Activated naive CD8-positive, alpha-beta T cell treated with anti-CD3 and anti-CD28 coated beads for 36 hours (primary cell): ENCODE measurements around the gene MAPK9. TPM values are rescaled to one million over a fixed set of nuclear protein-coding genes. Genes with fewer than 3 reads are reported as not detected.

Experiments used
- DNase-seq: peaks from one replicate; pipeline ENCODE4 v3.0.0; 2021
- H3K27ac Mint-ChIP-seq: one replicate; pipeline ENCODE4 v1.8.0; 2022; ENCODE audit warnings: mild to moderate bottlenecking, moderate library complexity, mixed read lengths
- H3K27me3 Mint-ChIP-seq: one replicate; pipeline ENCODE4 v1.8.0; 2022; ENCODE audit warnings: mild to moderate bottlenecking, mixed read lengths
- H3K36me3 Mint-ChIP-seq: one replicate; pipeline ENCODE4 v1.8.0; 2021; ENCODE audit warnings: mild to moderate bottlenecking, mixed read lengths
- H3K4me1 Mint-ChIP-seq: one replicate; pipeline ENCODE4 v1.8.0; 2021; ENCODE audit warnings: mixed read lengths
- H3K4me3 Mint-ChIP-seq: one replicate; pipeline ENCODE4 v1.8.0; 2022; ENCODE audit warnings: mild to moderate bottlenecking, moderate library complexity, mixed read lengths
- H3K9me3 Mint-ChIP-seq: one replicate; pipeline ENCODE4 v1.8.0; 2022; ENCODE audit warnings: mixed read lengths
- total RNA-seq, 2 experiments: library from RNA; stranded (reverse); gene quantifications; one replicate each; pipeline ENCODE4 v1.2.3, GENCODE V29; 2021

The MAPK9 gene
- total RNA-seq, 2 experiments from 2014 or later = 39.5 to 39.7 TPM

- Mint-ChIP-seq H3K27ac (no peak overlapping the region), H3K27me3 (peaks cover 29% of the 10 kb centered on the region), H3K4me1 (no peaks in the 10 kb centered on the region), H3K36me3 (no peaks in the 10 kb centered on the region), H3K4me3 (no peak overlapping the region), H3K9me3 (no peaks in the 10 kb centered on the region)
- no peak for DNase-seq
Measured at GRCh38 chr5:180330810-180331646, 39.1 kb upstream of the MAPK9 start.

- Mint-ChIP-seq H3K27ac (no peak overlapping the region), H3K27me3 (peaks cover 29% of the 10 kb centered on the region), H3K4me1 (no peaks in the 10 kb centered on the region), H3K9me3 (no peaks in the 10 kb centered on the region), H3K4me3 (no peak overlapping the region), H3K36me3 (no peaks in the 10 kb centered on the region)
- no peak for DNase-seq
Measured at GRCh38 chr5:180330270-180330648, 38.4 kb upstream of the MAPK9 start.

DNA sequence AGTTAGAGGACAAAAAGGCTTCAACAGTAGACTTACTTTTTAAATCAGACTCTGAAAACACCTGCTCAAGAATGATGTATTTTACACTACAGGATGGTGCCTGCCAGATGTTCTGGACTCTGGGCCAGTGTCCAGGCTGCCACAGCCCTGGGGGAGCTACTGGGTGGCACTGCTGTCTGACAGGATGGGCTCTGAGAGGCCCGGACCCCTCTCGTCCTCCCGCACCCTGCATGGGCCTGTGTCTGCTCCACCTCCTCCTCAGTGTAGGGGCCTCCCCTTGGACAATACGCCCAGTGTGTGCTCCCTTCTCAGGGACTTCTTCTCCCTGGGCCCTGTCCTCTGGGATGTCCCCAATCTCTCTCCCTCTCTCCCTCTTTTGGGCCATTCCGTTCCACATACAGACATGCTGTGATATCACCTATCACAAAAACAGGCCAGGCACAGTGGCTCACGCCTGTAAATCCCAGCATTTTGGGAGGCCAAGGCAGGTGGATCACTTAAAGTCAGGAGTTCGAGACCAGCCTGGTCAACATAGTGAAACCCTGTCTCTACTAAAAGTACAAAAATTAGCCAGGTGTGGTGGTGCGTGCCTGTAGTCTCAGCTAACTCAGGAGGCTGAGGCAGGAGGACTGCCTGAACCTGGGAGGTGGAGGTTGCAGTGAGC lies 37.9 kb upstream of the MAPK9 start:
- Mint-ChIP-seq H3K4me1 (no peaks in the 10 kb centered on the region), H3K9me3 (no peaks in the 10 kb centered on the region), H3K27ac (no peak overlapping the region)

DNA sequence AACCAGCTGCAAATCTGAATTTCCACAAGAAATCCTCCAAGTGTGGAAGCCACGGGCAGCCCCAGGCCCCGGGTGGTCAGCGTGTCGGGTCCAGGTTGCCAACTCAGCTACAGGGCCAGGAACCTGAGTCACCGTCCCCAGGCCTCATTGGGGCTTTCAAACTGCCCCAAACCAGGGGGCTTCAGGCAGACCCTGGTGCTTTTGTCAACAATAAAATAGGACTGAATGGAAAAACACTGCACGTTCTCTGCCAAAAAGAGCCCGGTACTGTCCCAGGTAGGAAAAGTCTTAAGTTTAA lies 37.2 kb upstream of the MAPK9 start:
- no peaks in the 10 kb centered on the region for H3K9me3 Mint-ChIP-seq
- H3K36me3 Mint-ChIP-seq = no peaks in the 10 kb centered on the region
- no peak overlapping the region for H3K4me3 Mint-ChIP-seq
- H3K27ac Mint-ChIP-seq = no peak overlapping the region
- no peak for DNase-seq
- H3K4me1 Mint-ChIP-seq = no peaks in the 10 kb centered on the region
- H3K27me3 Mint-ChIP-seq = peaks cover 26% of the 10 kb centered on the region

More for the DNA sequence above, 37.9 kb upstream of the MAPK9 start:
- no peak for DNase-seq
- H3K4me3 Mint-ChIP-seq = no peak overlapping the region
- no peaks in the 10 kb centered on the region for H3K36me3 Mint-ChIP-seq
- H3K27me3 Mint-ChIP-seq = peaks cover 29% of the 10 kb centered on the region

GRCh38 chr5:180328296-180329137 lies 36.6 kb upstream of the MAPK9 start:
- H3K4me1 Mint-ChIP-seq = no peaks in the 10 kb centered on the region
- H3K27me3 Mint-ChIP-seq = peaks cover 20% of the 10 kb centered on the region
- no peaks in the 10 kb centered on the region for H3K9me3 Mint-ChIP-seq
- H3K4me3 Mint-ChIP-seq = no peak overlapping the region
- DNase-seq = peak; percentile 77
- no peak overlapping the region for H3K27ac Mint-ChIP-seq
- no peaks in the 10 kb centered on the region for H3K36me3 Mint-ChIP-seq

- H3K27me3 Mint-ChIP-seq = peaks cover 9% of the 10 kb centered on the region
- no peaks in the 10 kb centered on the region for H3K36me3 Mint-ChIP-seq
- H3K9me3 Mint-ChIP-seq = no peaks in the 10 kb centered on the region
- no peaks in the 10 kb centered on the region for H3K4me1 Mint-ChIP-seq
- no peak overlapping the region for H3K27ac Mint-ChIP-seq
- no peak overlapping the region for H3K4me3 Mint-ChIP-seq
- DNase-seq = no peak
Measured at GRCh38 chr5:180326989-180327565, 35.2 kb upstream of the MAPK9 start.

DNA sequence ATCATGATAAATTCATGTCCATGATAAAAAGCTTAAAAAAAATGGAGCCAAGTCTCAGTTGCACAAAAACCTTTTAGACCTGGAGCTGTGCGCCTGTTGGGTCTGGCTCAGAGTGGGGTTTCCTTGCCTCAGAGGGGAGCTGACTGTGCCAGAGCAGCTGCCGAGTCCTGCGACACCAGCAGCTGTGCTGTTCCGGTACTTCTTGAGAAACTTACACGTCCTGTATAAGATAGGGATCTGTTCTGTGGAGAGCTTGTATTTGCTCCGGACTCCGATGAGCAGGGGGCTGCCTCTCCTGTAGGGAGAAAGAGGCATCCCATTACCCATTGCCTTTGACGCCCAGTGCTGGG lies 32.7 kb upstream of the MAPK9 start:
- no peak for DNase-seq
- Mint-ChIP-seq H3K27me3 (no peaks in the 10 kb centered on the region), H3K4me3 (no peak overlapping the region), H3K9me3 (no peaks in the 10 kb centered on the region), H3K4me1 (no peaks in the 10 kb centered on the region), H3K27ac (no peak overlapping the region), H3K36me3 (no peaks in the 10 kb centered on the region)

- H3K4me3 Mint-ChIP-seq = no peak overlapping the region
- H3K27ac Mint-ChIP-seq = no peak overlapping the region
- H3K27me3 Mint-ChIP-seq = no peaks in the 10 kb centered on the region
- DNase-seq = no peak
- no peaks in the 10 kb centered on the region for H3K36me3 Mint-ChIP-seq
- no peaks in the 10 kb centered on the region for H3K9me3 Mint-ChIP-seq
- H3K4me1 Mint-ChIP-seq = no peaks in the 10 kb centered on the region
Measured at GRCh38 chr5:180323941-180324600, 32.2 kb upstream of the MAPK9 start.

- no peaks in the 10 kb centered on the region for H3K9me3 Mint-ChIP-seq
- no peak overlapping the region for H3K27ac Mint-ChIP-seq
- no peaks in the 10 kb centered on the region for H3K36me3 Mint-ChIP-seq
- H3K4me1 Mint-ChIP-seq = no peaks in the 10 kb centered on the region
- no peak for DNase-seq
- no peak overlapping the region for H3K4me3 Mint-ChIP-seq
- no peaks in the 10 kb centered on the region for H3K27me3 Mint-ChIP-seq
Measured at GRCh38 chr5:180323160-180323559, 31.3 kb upstream of the MAPK9 start.

- H3K27me3 Mint-ChIP-seq = no peaks in the 10 kb centered on the region
- no peak overlapping the region for H3K4me3 Mint-ChIP-seq
- H3K27ac Mint-ChIP-seq = no peak overlapping the region
- no peaks in the 10 kb centered on the region for H3K36me3 Mint-ChIP-seq
- DNase-seq = no peak
- H3K9me3 Mint-ChIP-seq = no peaks in the 10 kb centered on the region
- H3K4me1 Mint-ChIP-seq = no peaks in the 10 kb centered on the region
Measured at GRCh38 chr5:180318456-180319089, 26.7 kb upstream of the MAPK9 start.

DNA sequence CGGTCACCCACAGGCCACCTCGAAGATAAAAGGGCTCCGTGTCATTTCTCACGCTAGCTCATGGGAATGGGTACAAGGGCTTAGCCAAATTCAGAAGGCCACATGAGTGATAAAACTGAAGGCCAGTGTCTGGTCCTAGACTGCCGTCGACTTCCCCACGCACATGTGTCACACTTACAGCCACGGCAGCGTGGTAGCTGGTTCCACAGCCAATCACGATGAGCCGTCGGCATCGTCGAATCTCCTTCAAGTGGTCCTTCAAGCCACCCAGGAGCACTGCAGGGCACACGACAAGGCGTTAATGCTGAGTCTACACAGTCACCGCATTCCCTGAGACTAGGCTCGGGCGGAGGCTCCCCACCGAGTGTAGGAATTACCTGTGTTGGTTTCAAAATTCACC lies 24.7 kb upstream of the MAPK9 start:
- Mint-ChIP-seq H3K4me1 (no peaks in the 10 kb centered on the region), H3K4me3 (no peak overlapping the region), H3K27me3 (no peaks in the 10 kb centered on the region), H3K36me3 (no peaks in the 10 kb centered on the region), H3K27ac (no peak overlapping the region), H3K9me3 (no peaks in the 10 kb centered on the region)
- DNase-seq = no peak

DNA sequence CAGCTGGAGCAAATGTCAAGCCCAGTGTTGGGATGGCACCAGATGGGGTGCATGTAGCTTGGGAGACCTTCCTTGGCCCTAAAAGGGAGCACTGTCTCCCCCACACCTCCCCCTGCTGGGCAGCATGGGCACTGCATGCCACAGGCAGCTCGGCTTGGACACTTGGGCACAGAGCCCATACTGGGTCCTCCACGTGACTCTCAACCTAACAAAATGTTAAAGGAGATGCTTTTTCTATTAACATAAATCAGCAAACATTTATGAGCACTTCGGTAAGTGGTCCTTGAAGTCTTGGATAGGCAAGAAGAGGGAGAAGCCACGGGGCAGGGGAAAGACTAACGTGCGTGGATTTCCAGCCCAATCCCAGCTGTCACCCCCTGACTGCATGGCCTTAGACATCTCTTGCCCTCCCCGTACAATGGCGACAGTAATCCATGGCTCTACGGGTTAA lies 23.9 kb upstream of the MAPK9 start:
- no peak overlapping the region for H3K27ac Mint-ChIP-seq
- H3K4me3 Mint-ChIP-seq = no peak overlapping the region
- no peaks in the 10 kb centered on the region for H3K36me3 Mint-ChIP-seq
- H3K9me3 Mint-ChIP-seq = no peaks in the 10 kb centered on the region
- peak; percentile 73 for DNase-seq
- no peaks in the 10 kb centered on the region for H3K4me1 Mint-ChIP-seq
- H3K27me3 Mint-ChIP-seq = no peaks in the 10 kb centered on the region

DNA sequence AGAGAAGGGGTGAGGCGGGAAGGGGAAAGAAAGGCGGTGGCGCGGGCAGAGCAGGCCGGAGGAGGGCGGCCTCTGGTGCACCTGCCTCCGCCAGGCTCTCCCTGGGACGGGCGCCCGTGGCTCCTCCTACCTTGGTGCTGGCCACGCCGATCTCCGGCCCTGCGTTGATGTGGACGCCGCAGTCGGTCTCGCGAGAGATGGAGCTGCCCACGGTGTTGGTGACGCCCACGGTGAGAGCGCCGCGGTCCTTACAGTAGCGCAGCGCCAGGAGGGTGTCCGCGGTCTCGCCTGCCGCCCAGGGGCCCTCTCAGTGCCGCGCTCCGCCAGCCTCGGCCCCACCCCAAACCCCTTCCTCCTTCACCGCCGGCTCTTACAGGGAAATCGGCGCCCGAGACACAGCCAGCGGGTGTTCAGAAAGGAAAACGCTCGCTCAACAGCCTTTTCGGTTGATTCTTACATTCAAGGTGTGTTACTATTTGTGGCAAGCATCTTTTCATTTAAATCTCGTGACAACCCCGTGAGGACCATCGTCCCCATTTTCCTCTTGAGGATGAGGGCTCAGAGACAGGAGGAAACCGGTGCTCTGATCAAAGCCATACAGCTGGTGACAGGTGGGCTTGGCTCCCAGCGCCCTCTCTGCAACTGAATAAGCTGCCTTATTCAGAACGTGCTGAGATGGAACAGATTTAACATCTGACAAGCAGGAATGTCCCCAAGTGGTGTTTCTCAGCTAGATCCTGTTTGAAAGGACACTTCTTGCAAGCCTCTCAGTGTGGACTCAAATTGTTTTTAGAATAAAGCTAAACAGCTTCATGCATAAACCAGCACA lies 22.0 kb upstream of the MAPK9 start:
- Mint-ChIP-seq H3K36me3 (no peaks in the 10 kb centered on the region), H3K27ac (no peak overlapping the region), H3K27me3 (no peaks in the 10 kb centered on the region)

DNA sequence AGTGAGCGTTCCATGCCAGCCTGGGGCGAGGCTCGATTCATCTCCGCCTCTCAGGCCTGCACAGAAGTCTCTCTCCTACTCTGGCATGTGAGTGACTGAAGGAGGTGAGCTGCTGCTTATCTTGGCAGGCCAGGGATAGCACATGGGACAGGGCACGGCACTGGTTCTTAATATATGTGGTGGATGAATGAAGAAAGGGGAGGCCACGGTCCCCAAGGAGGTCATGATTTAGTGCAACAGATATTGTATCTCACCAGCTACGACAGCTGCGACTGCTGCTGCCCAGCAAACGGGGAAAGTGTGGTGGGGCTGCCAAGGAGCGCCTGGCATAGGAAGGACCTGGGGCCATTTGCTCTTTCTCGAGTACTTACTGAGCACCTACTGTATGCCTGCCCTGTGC lies 19.3 kb upstream of the MAPK9 start:
- Mint-ChIP-seq H3K36me3 (no peaks in the 10 kb centered on the region), H3K27me3 (no peaks in the 10 kb centered on the region), H3K4me3 (no peak overlapping the region), H3K4me1 (no peaks in the 10 kb centered on the region), H3K9me3 (no peaks in the 10 kb centered on the region), H3K27ac (no peak overlapping the region)
- no peak for DNase-seq

More for the DNA sequence above, 22.0 kb upstream of the MAPK9 start:
- H3K9me3 Mint-ChIP-seq = no peaks in the 10 kb centered on the region
- peak overlapping the region; percentile 73 for H3K4me3 Mint-ChIP-seq
- no peaks in the 10 kb centered on the region for H3K4me1 Mint-ChIP-seq
- peak; percentile 82 for DNase-seq
